ENCODE results near the gene ZNF563.

The ZNF563 gene

DNA sequence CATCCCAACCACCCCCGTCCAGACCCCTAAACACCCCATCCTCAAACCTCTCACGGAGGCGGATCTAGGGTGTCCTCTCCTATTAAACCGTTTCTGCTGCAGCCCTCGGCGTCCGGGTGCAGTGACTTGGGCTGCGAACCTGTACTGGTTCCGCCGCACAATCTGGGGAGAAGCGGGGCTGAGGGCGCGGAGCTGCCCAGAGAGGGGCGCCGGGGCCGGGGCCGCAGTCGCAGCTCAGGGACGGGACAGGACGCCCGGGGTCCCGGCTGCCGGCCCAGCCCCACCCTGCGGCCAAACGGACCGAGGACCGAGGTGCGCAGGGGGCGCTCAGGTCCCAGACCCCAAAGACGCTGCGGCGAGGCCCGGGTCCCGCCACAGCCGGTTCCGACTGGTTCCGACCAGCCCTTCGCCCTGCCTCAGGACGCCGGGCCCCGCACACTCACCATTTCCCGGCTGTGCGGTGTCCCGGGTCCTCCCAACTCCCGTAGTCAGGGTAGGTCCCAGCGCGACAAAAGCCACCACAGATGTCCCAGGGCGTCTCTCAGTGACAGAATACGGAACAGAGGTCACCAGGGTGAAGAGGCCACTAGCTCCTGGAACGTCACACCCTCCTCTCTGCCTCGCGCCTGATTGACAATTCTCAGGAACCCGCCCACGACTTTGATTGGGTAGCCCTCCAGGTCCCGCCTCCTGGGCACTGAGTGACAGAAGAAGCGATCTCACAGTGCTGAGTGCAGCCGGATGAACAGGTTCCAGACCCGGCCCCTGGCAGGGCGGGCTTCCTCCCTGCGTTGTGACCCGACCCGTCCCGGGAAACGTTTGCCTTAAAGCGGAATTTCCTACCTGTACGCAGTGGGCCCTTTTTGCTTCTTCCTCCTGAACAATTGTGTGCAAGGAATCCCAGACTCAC is 38.9 kb downstream of the ZNF563 start, which contains the start of gene ZNF44:
Gene ZNF44 (minus strand): TSS at position 635 of the 910 bp plus-strand sequence. CDS start 189 bp downstream, at position 446.
- peak; percentile 89 to 92 for DNase-seq (ENCODE audit: low read depth in 2 of 2, low spot score in 1 of 2)

- peak in 1 of 2 donors; percentile 31 for DNase-seq (ENCODE audit: low read depth in 2 of 2, low spot score in 1 of 2)
Measured at GRCh38 chr19:12293777-12294248, 39.6 kb downstream of the ZNF563 start.

- DNase-seq (ENCODE audit: low read depth in 2 of 2, low spot score in 1 of 2): no peak
Measured at GRCh38 chr19:12289790-12290065, 43.7 kb downstream of the ZNF563 start.

- no peak for DNase-seq (ENCODE audit: low read depth in 2 of 2, low spot score in 1 of 2)
Measured at GRCh38 chr19:12287958-12288500, 45.4 kb downstream of the ZNF563 start.

- no peak for DNase-seq (ENCODE audit: low read depth in 2 of 2, low spot score in 1 of 2)
Measured at GRCh38 chr19:12284631-12285030, 48.8 kb downstream of the ZNF563 start.

DNA sequence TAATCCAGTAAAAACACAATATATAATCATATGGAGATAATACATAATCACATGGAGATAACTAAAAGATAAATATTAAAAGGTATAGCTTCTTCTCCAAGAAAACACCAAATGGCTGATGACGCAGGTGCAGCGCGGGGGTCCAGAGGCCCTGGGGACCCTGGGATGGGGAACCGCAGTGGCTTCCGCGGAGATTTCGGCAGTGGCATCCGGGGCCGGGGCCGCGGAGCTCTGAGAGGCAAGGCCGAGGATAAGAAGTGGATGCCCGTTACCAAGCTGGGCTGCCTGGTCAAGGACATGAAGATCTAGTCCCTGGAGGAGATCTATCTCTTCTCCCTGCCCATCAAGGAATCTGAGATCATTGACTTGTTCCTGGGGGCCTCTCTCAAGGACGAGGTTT is 49.2 kb downstream of the ZNF563 start:
- no peak for DNase-seq (ENCODE audit: low read depth in 2 of 2, low spot score in 1 of 2)

DNA sequence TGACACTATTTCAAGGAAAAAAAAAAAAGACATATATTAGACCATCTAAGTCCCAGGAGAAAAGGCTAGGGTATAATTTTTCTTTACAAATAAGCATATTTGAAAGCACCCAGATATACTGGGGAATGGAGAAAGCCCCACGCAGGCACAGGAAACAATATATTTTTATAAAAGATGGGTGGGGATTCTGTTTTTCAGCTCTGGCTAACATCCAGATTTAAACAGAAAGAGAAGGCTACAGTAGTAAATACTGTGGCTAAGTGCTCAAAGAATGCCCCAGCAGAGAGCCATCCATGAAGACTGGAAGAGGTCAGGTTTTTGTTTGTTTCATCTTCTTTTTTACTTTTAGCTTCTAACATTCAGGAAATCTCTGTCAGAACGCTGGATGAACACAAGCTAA is 54.7 kb downstream of the ZNF563 start:
- no peak for DNase-seq (ENCODE audit: low read depth in 2 of 2, low spot score in 1 of 2)

GRCh38 chr19:12272980-12273901 is 60.2 kb downstream of the ZNF563 start:
- no peak for DNase-seq (ENCODE audit: low read depth in 2 of 2, low spot score in 1 of 2)

DNA sequence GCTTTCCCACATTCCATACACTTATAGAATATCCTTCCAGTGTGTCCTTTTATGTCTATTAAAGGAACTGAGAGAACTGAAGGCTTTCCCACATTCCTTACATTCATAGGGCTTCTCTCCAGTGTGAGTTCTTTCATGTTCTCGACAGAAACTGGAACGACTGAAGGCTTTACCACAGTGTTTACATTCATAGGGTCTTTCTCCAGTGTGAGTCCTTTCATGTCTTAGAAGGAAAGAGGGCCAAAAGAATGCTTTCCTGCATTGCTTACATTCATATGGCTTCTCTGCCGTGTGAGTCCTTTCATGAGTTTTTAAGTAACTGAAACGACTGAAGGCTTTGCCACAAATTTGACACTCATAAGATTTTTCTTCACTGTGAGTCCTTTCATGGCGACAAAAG is 61.0 kb downstream of the ZNF563 start:
- DNase-seq (ENCODE audit: low read depth in 2 of 2, low spot score in 1 of 2): no peak

GRCh38 chr19:12270854-12271253 is 62.6 kb downstream of the ZNF563 start:
- DNase-seq (ENCODE audit: low read depth in 2 of 2, low spot score in 1 of 2): no peak
